ENCODE measurements around the gene CLEC16A. TPM values are rescaled to one million over a fixed set of nuclear protein-coding genes. Genes with fewer than 3 reads are reported as not detected.

CLEC16A gene
- total and polyA plus RNA-seq, 4 donors = 14.3 to 44.4 (median 26.4) TPM

- no peak overlapping the region for H3K4me3 ChIP-seq
- no peaks in the 10 kb centered on the region for H3K9me3 ChIP-seq (ENCODE audit: control insufficient read depth in 4 of 4, insufficient read depth in 3 of 4, low read length in 3 of 4)
- H3K9ac ChIP-seq (ENCODE audit: insufficient read depth in 1 of 2, low read length in 2 of 2) = no peak overlapping the region
- DNase-seq = peak in 1 of 3 donors; percentile 63
- 90 to 94% methylated on average over 5 of the region's 5 CpGs for WGBS, 2 donors
- H3K36me3 ChIP-seq (ENCODE audit: control insufficient read depth in 4 of 4, insufficient read depth in 4 of 4, low read length in 4 of 4) = peaks cover 0 to 6% (median 0%) of the 10 kb centered on the region in 4 donors
- no peaks in the 10 kb centered on the region for H3K27me3 ChIP-seq (ENCODE audit: control insufficient read depth in 3 of 3, insufficient read depth in 3 of 3, low read length in 2 of 3)
- H3K4me1 ChIP-seq (ENCODE audit: control insufficient read depth in 5 of 5, insufficient read depth in 5 of 5, low read length in 5 of 5) = peaks cover 0 to 41% (median 21%) of the 10 kb centered on the region in 5 donors
- peak overlapping the region in 1 of 2 donors; percentile 7 for H3K27ac ChIP-seq (ENCODE audit: low read depth in 1 of 2, low read length in 1 of 2)
- no peak for ATAC-seq (ENCODE audit: insufficient read depth, low FRiP score)
- no peak for TF ChIP-seq CTCF (IDR thresholded peaks at IDR 0.05; ENCODE audit: control extremely low read depth, extremely low read depth)
Observed at GRCh38 chr16:11078812-11079459, 134.6 kb downstream of the CLEC16A start.

GRCh38 chr16:11079652-11080187 lies 135.4 kb downstream of the CLEC16A start:
- Histone ChIP-seq H3K36me3 (ENCODE audit: control insufficient read depth in 4 of 4, insufficient read depth in 4 of 4, low read length in 4 of 4) (peaks cover 0 to 7% (median 0%) of the 10 kb centered on the region in 4 donors), H3K4me1 (ENCODE audit: control insufficient read depth in 5 of 5, insufficient read depth in 5 of 5, low read length in 5 of 5) (peaks cover 0 to 41% (median 23%) of the 10 kb centered on the region in 5 donors), H3K9ac (ENCODE audit: insufficient read depth in 1 of 2, low read length in 2 of 2) (no peak overlapping the region), H3K27me3 (ENCODE audit: control insufficient read depth in 3 of 3, insufficient read depth in 3 of 3, low read length in 2 of 3) (no peaks in the 10 kb centered on the region), H3K27ac (ENCODE audit: low read depth in 1 of 2, low read length in 1 of 2) (peak overlapping the region in 1 of 2 donors; percentile 17), H3K4me3 (no peak overlapping the region), H3K9me3 (ENCODE audit: control insufficient read depth in 4 of 4, insufficient read depth in 3 of 4, low read length in 3 of 4) (no peaks in the 10 kb centered on the region)
- peak; percentile 66 to 85 (median 74) for DNase-seq
- WGBS, 2 donors = 50 to 60% methylated on average over 6 of the region's 6 CpGs
- ATAC-seq (ENCODE audit: insufficient read depth, low FRiP score) = no peak
- no peak for TF ChIP-seq CTCF (IDR thresholded peaks at IDR 0.05; ENCODE audit: control extremely low read depth, extremely low read depth)

- no peaks in the 10 kb centered on the region for H3K9me3 ChIP-seq (ENCODE audit: control insufficient read depth in 4 of 4, insufficient read depth in 3 of 4, low read length in 3 of 4)
- H3K9ac ChIP-seq (ENCODE audit: insufficient read depth in 1 of 2, low read length in 2 of 2) = no peak overlapping the region
- no peak overlapping the region for H3K4me3 ChIP-seq
- peak overlapping the region in 1 of 2 donors; percentile 17 for H3K27ac ChIP-seq (ENCODE audit: low read depth in 1 of 2, low read length in 1 of 2)
- no peaks in the 10 kb centered on the region for H3K27me3 ChIP-seq (ENCODE audit: control insufficient read depth in 3 of 3, insufficient read depth in 3 of 3, low read length in 2 of 3)
- DNase-seq = no peak
- 76 to 97% methylated on average over 10 of the region's 10 CpGs for WGBS, 2 donors
- H3K4me1 ChIP-seq (ENCODE audit: control insufficient read depth in 5 of 5, insufficient read depth in 5 of 5, low read length in 5 of 5) = peaks cover 0 to 48% (median 26%) of the 10 kb centered on the region in 5 donors
- ATAC-seq (ENCODE audit: insufficient read depth, low FRiP score) = no peak
- no peak for TF ChIP-seq CTCF (IDR thresholded peaks at IDR 0.05; ENCODE audit: control extremely low read depth, extremely low read depth)
- H3K36me3 ChIP-seq (ENCODE audit: control insufficient read depth in 4 of 4, insufficient read depth in 4 of 4, low read length in 4 of 4) = peaks cover 0 to 9% (median 0%) of the 10 kb centered on the region in 4 donors
Observed at GRCh38 chr16:11080327-11080967, 136.1 kb downstream of the CLEC16A start.

Measured in lung (tissue), 12 donors.